Measurements from ENCODE around the gene GALE.
A peak's percentile ranks its signal among the peaks of the same experiment; 100 is the strongest.
"Not testable (repeated sequence)": the region's sequence is repeated elsewhere in the genome, so short reads cannot be mapped to it uniquely, and the experiment has no call there.

GALE gene

GRCh38 chr1:23823767-23824166 lies 23.2 kb upstream of the GALE start:
- Mint-ChIP-seq H3K36me3 (peaks cover 6% of the 10 kb centered on the region), H3K9me3 (no peaks in the 10 kb centered on the region), H3K4me1 (peaks cover 27% of the 10 kb centered on the region), H3K27ac (no peak overlapping the region), H3K27me3 (no peaks in the 10 kb centered on the region), H3K4me3 (peak overlapping the region; percentile 40)
- no peak for ATAC-seq

- H3K36me3 Mint-ChIP-seq = peaks cover 39% of the 10 kb centered on the region
- H3K27ac Mint-ChIP-seq = peak overlapping the region; percentile 48
These were observed 17.1 kb upstream of the GALE start for GRCh38 chr1:23817633-23818032.

GRCh38 chr1:23816906-23817305 lies 16.4 kb upstream of the GALE start:
- Mint-ChIP-seq H3K4me3 (no peak overlapping the region), H3K9me3 (no peaks in the 10 kb centered on the region), H3K4me1 (peaks cover 19% of the 10 kb centered on the region), H3K27ac (no peak overlapping the region), H3K27me3 (no peaks in the 10 kb centered on the region), H3K36me3 (peaks cover 46% of the 10 kb centered on the region)
- no peak for ATAC-seq

More at GRCh38 chr1:23817633-23818032, 17.1 kb upstream of the GALE start:
- Mint-ChIP-seq H3K4me1 (peaks cover 15% of the 10 kb centered on the region), H3K27me3 (no peaks in the 10 kb centered on the region), H3K4me3 (no peak overlapping the region), H3K9me3 (no peaks in the 10 kb centered on the region)
- ATAC-seq = no peak

GRCh38 chr1:23816361-23816760 lies 15.8 kb upstream of the GALE start:
- Mint-ChIP-seq H3K4me1 (peaks cover 20% of the 10 kb centered on the region), H3K36me3 (peaks cover 50% of the 10 kb centered on the region), H3K27me3 (no peaks in the 10 kb centered on the region), H3K9me3 (no peaks in the 10 kb centered on the region), H3K27ac (no peak overlapping the region), H3K4me3 (no peak overlapping the region)
- no peak for ATAC-seq

GRCh38 chr1:23814016-23814415 lies 13.5 kb upstream of the GALE start:
- peaks cover 39% of the 10 kb centered on the region for H3K4me1 Mint-ChIP-seq
- H3K36me3 Mint-ChIP-seq = peaks cover 52% of the 10 kb centered on the region
- no peak for ATAC-seq
- no peaks in the 10 kb centered on the region for H3K27me3 Mint-ChIP-seq
- no peak overlapping the region for H3K27ac Mint-ChIP-seq
- H3K9me3 Mint-ChIP-seq = no peaks in the 10 kb centered on the region
- no peak overlapping the region for H3K4me3 Mint-ChIP-seq

- Mint-ChIP-seq H3K9me3 (no peaks in the 10 kb centered on the region), H3K4me3 (no peak overlapping the region), H3K27me3 (no peaks in the 10 kb centered on the region), H3K36me3 (peaks cover 45% of the 10 kb centered on the region), H3K27ac (peak overlapping the region; percentile 66), H3K4me1 (peaks cover 32% of the 10 kb centered on the region)
- peak; percentile 88 for ATAC-seq
These were observed 10.4 kb upstream of the GALE start for GRCh38 chr1:23810818-23811540.

- peaks cover 32% of the 10 kb centered on the region for H3K4me1 Mint-ChIP-seq
- peak overlapping the region; percentile 66 for H3K27ac Mint-ChIP-seq
- H3K4me3 Mint-ChIP-seq = no peak overlapping the region
- ATAC-seq = peak; percentile 91
- H3K9me3 Mint-ChIP-seq = no peaks in the 10 kb centered on the region
- no peaks in the 10 kb centered on the region for H3K27me3 Mint-ChIP-seq
- H3K36me3 Mint-ChIP-seq = peaks cover 49% of the 10 kb centered on the region
These were observed 9.2 kb upstream of the GALE start for GRCh38 chr1:23809751-23810171.

- no peak for ATAC-seq
- Mint-ChIP-seq H3K27ac (no peak overlapping the region), H3K4me1 (peaks cover 29% of the 10 kb centered on the region), H3K9me3 (no peaks in the 10 kb centered on the region), H3K27me3 (no peaks in the 10 kb centered on the region), H3K4me3 (no peak overlapping the region), H3K36me3 (peaks cover 39% of the 10 kb centered on the region)
These were observed 6.9 kb upstream of the GALE start for GRCh38 chr1:23807453-23807852.

- Mint-ChIP-seq H3K4me1 (peaks cover 28% of the 10 kb centered on the region), H3K27ac (no peak overlapping the region), H3K36me3 (peaks cover 28% of the 10 kb centered on the region), H3K27me3 (no peaks in the 10 kb centered on the region), H3K9me3 (no peaks in the 10 kb centered on the region), H3K4me3 (no peak overlapping the region)
- no peak for ATAC-seq
These were observed 5.7 kb upstream of the GALE start for GRCh38 chr1:23806280-23806679.

GRCh38 chr1:23805025-23805424 lies 4.5 kb upstream of the GALE start:
- no peak for ATAC-seq
- Mint-ChIP-seq H3K27me3 (no peaks in the 10 kb centered on the region), H3K36me3 (peaks cover 21% of the 10 kb centered on the region), H3K4me1 (peaks cover 21% of the 10 kb centered on the region), H3K27ac (peak overlapping the region; percentile 17), H3K4me3 (no peak overlapping the region), H3K9me3 (no peaks in the 10 kb centered on the region)

GRCh38 chr1:23804183-23804835 lies 3.8 kb upstream of the GALE start:
- ATAC-seq = no peak
- Mint-ChIP-seq H3K27ac (peak overlapping the region; percentile 17), H3K27me3 (no peaks in the 10 kb centered on the region), H3K4me1 (peaks cover 23% of the 10 kb centered on the region), H3K4me3 (no peak overlapping the region), H3K36me3 (peaks cover 21% of the 10 kb centered on the region), H3K9me3 (no peaks in the 10 kb centered on the region)

GRCh38 chr1:23803674-23804073 lies 3.1 kb upstream of the GALE start:
- H3K27ac Mint-ChIP-seq = peak overlapping the region; percentile 17
- ATAC-seq = no peak
- no peaks in the 10 kb centered on the region for H3K9me3 Mint-ChIP-seq
- peaks cover 24% of the 10 kb centered on the region for H3K36me3 Mint-ChIP-seq
- H3K4me3 Mint-ChIP-seq = no peak overlapping the region
- peaks cover 29% of the 10 kb centered on the region for H3K4me1 Mint-ChIP-seq
- no peaks in the 10 kb centered on the region for H3K27me3 Mint-ChIP-seq

- H3K4me1 Mint-ChIP-seq = peaks cover 33% of the 10 kb centered on the region
- H3K27ac Mint-ChIP-seq, ATAC-seq, H3K27me3 Mint-ChIP-seq, H3K9me3 Mint-ChIP-seq, H3K4me3 Mint-ChIP-seq: not testable (repeated sequence)
- peaks cover 28% of the 10 kb centered on the region for H3K36me3 Mint-ChIP-seq
These were observed 2.3 kb upstream of the GALE start for GRCh38 chr1:23802809-23803342.

GRCh38 chr1:23801876-23802275 lies 1.3 kb upstream of the GALE start:
- Mint-ChIP-seq H3K27ac (peak overlapping the region; percentile 76), H3K9me3 (no peaks in the 10 kb centered on the region), H3K36me3 (peaks cover 24% of the 10 kb centered on the region), H3K4me3 (peak overlapping the region; percentile 43), H3K4me1 (peaks cover 33% of the 10 kb centered on the region), H3K27me3 (no peaks in the 10 kb centered on the region)
- no peak for ATAC-seq

GRCh38 chr1:23801338-23801748 lies 789 bp upstream of the GALE start:
- H3K27ac Mint-ChIP-seq = peak overlapping the region; percentile 76
- peaks cover 33% of the 10 kb centered on the region for H3K4me1 Mint-ChIP-seq
- H3K9me3 Mint-ChIP-seq = no peaks in the 10 kb centered on the region
- no peaks in the 10 kb centered on the region for H3K27me3 Mint-ChIP-seq
- H3K4me3 Mint-ChIP-seq = peak overlapping the region; percentile 93
- peaks cover 29% of the 10 kb centered on the region for H3K36me3 Mint-ChIP-seq
- no peak for ATAC-seq
